ENCODE measurements around the gene SKI. TPM values are rescaled to one million over a fixed set of nuclear protein-coding genes. Genes with fewer than 3 reads are reported as not detected.

The SKI gene
- total RNA-seq, 4 donors from 2014 or later, result 60.2 to 157 (median 79.0) TPM

- H3K27me3 ChIP-seq, result no peaks in the 10 kb centered on the region
- H3K9me3 ChIP-seq, result peaks cover 0 to 4% (median 0%) of the 10 kb centered on the region in 3 donors
- H3K27ac ChIP-seq, result peak overlapping the region in 2 of 4 donors; percentile 19 to 36
- 67 to 83% methylated on average over 5 to 6 of the region's 20 CpGs for WGBS, 2 donors (ENCODE audit: low coverage in 1 of 2)
- ATAC-seq, result no peak
- peaks cover 0 to 99% (median 66%) of the 10 kb centered on the region in 3 donors for H3K4me1 ChIP-seq
- no peak overlapping the region for H3K4me3 ChIP-seq
- TF ChIP-seq POLR2AphosphoS5 (IDR thresholded peaks at IDR 0.05), result no peak
- TF ChIP-seq POLR2A (IDR thresholded peaks at IDR 0.05), result no peak
- TF ChIP-seq, protein P1, sequence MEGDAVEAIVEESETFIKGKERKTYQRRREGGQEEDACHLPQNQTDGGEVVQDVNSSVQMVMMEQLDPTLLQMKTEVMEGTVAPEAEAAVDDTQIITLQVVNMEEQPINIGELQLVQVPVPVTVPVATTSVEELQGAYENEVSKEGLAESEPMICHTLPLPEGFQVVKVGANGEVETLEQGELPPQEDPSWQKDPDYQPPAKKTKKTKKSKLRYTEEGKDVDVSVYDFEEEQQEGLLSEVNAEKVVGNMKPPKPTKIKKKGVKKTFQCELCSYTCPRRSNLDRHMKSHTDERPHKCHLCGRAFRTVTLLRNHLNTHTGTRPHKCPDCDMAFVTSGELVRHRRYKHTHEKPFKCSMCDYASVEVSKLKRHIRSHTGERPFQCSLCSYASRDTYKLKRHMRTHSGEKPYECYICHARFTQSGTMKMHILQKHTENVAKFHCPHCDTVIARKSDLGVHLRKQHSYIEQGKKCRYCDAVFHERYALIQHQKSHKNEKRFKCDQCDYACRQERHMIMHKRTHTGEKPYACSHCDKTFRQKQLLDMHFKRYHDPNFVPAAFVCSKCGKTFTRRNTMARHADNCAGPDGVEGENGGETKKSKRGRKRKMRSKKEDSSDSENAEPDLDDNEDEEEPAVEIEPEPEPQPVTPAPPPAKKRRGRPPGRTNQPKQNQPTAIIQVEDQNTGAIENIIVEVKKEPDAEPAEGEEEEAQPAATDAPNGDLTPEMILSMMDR (IDR thresholded peaks at IDR 0.05), result no peak
- TF ChIP-seq EP300 (IDR thresholded peaks at IDR 0.05), result no peak
- H3K36me3 ChIP-seq, result no peaks in the 10 kb centered on the region
Observed at GRCh38 chr1:2253036-2253796, 25.1 kb downstream of the SKI start.

DNA sequence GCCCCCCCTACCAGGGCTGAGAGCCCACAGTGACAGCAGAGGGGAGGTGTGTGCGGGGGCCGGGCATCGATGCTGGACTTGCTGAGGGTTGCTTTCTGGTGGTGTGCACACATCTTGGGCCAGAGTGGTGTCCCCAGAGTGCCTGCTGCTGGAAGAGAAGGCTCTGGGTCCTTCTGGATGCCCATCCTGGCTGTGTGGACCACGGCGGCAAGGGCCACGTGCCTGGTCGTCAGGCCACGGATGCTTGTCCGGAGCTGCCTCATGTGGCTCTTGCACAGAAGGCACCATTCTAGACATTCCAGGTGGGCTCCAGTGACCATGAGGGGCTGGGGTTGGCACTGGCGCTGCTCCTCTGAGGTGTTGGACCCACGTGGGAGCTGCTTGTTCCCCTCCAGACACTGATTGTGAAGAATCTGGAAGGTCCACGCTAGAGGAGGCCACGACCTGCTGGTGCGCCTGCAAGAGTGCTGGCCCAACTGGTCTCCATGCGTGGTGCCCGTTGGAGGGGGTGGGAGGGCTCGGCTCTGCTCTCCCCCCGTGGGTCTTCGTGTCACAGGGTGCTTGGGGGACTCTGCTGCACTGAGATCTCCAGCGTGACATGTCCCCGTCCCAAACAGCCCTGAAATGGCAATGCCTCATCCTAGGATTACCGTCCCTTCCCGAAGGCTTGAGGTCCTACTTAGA, 25.8 kb downstream of the SKI start:
- TF ChIP-seq POLR2AphosphoS5 (IDR thresholded peaks at IDR 0.05) (no peak), POLR2A (IDR thresholded peaks at IDR 0.05) (no peak), EP300 (IDR thresholded peaks at IDR 0.05) (no peak)
- TF ChIP-seq, protein P1 (IDR thresholded peaks at IDR 0.05), result no peak
- no peak for ATAC-seq
- no peak overlapping the region for H3K4me3 ChIP-seq
- no peaks in the 10 kb centered on the region for H3K27me3 ChIP-seq
- peaks cover 0 to 99% (median 62%) of the 10 kb centered on the region in 3 donors for H3K4me1 ChIP-seq
- WGBS, 2 donors (ENCODE audit: low coverage in 1 of 2), result 91% methylated on average over 8 of the region's 23 CpGs; no CpG with 5 or more reads in 1 of the 2 donors
- H3K27ac ChIP-seq, result peak overlapping the region in 2 of 4 donors; percentile 19 to 36
- peaks cover 0 to 4% (median 0%) of the 10 kb centered on the region in 3 donors for H3K9me3 ChIP-seq
- no peaks in the 10 kb centered on the region for H3K36me3 ChIP-seq

GRCh38 chr1:2255047-2255419, 26.9 kb downstream of the SKI start:
- H3K27me3 ChIP-seq, result no peaks in the 10 kb centered on the region
- WGBS, 2 donors (ENCODE audit: low coverage in 1 of 2), result 89 to 95% methylated on average over 3 to 6 of the region's 6 CpGs
- H3K36me3 ChIP-seq, result no peaks in the 10 kb centered on the region
- no peak overlapping the region for H3K4me3 ChIP-seq
- H3K27ac ChIP-seq, result peak overlapping the region in 3 of 4 donors; percentile 68 to 77 (median 76)
- TF ChIP-seq, protein P1 (IDR thresholded peaks at IDR 0.05), result no peak
- no peak for TF ChIP-seq EP300 (IDR thresholded peaks at IDR 0.05)
- TF ChIP-seq POLR2AphosphoS5 (IDR thresholded peaks at IDR 0.05), result no peak
- TF ChIP-seq POLR2A (IDR thresholded peaks at IDR 0.05), result no peak
- H3K4me1 ChIP-seq, result peaks cover 0 to 99% (median 52%) of the 10 kb centered on the region in 3 donors
- ATAC-seq, result no peak
- peaks cover 0 to 4% (median 0%) of the 10 kb centered on the region in 3 donors for H3K9me3 ChIP-seq

DNA sequence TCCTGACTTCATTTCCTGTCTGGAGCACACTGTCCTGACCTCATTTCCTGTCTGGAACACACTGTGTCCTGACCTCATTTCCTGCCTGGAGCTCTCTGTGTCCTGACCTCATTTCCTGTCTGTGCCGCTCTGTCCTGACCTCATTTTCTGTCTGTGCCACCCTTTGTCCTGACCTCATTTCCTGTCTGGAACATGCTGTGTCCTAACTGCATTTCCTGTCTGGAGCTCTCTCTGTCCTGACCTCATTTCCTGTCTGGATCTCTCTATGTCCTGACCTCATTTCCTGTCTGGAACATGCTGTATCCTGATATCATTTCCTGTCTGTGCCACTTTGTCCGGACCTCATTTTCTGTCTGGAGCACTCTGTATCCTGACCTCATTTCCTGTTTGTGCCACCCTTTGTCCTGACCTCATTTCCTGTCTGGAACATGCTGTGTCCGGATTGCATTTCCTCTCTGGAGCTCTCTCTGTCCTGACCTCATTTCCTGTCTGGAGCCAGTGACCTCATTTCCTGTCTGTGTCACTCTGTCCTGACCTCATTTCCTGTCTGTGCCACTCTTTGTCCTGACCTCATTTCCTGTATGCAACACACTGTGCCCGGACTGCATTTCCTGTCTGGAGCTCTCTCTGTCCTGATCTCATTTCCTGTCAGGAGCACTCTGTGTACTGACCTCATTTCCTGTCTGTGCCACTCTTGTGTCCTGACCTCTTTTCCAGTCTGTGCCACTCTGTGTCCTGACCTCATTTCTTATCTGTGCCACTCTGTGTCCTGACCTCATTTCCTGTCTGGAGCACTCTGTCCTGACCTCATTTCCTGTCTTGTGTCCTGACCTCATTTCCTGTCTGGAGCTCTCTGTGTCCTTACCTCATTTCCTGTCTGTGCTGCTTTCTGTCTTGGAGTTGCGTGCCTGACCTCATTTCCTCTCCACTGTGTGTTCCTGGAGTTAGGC, 27.6 kb downstream of the SKI start:
- H3K4me1 ChIP-seq, result peaks cover 0 to 99% (median 46%) of the 10 kb centered on the region in 3 donors
- no peaks in the 10 kb centered on the region for H3K27me3 ChIP-seq
- ATAC-seq, result peak; percentile 44
- H3K4me3 ChIP-seq, result no peak overlapping the region
- no peaks in the 10 kb centered on the region for H3K36me3 ChIP-seq
- H3K27ac ChIP-seq, result peak overlapping the region in 3 of 4 donors; percentile 68 to 77 (median 76)
- H3K9me3 ChIP-seq, result peaks cover 0 to 4% (median 0%) of the 10 kb centered on the region in 3 donors
- 42 to 49% methylated on average over 4 to 5 of the region's 5 CpGs for WGBS, 2 donors (ENCODE audit: low coverage in 1 of 2)
- TF ChIP-seq, protein P1 (IDR thresholded peaks at IDR 0.05), result no peak
- peak; percentile 28 for TF ChIP-seq POLR2AphosphoS5 (IDR thresholded peaks at IDR 0.05)
- TF ChIP-seq POLR2A (IDR thresholded peaks at IDR 0.05), result no peak
